SH-SY5Y (cell line): Measurements from ENCODE around the gene RAB12.
A peak's percentile ranks its signal among the peaks of the same experiment; 100 is the strongest.

Experiments
- GATA2 ChIP-seq: IDR thresholded peaks from 2 replicates; pipeline ENCODE4 v1.6.1; 2011; ENCODE audit warnings: mild to moderate bottlenecking, low read depth, low read length
- GATA3 ChIP-seq: IDR thresholded peaks from 2 replicates; pipeline ENCODE4 v1.6.1; 2011; ENCODE audit warnings: low read depth, mild to moderate bottlenecking, low read length, moderate library complexity

The RAB12 gene

GRCh38 chr18:8605974-8606373 is 3.3 kb upstream of the RAB12 start:
- TF ChIP-seq GATA2, result no peak
- no peak for TF ChIP-seq GATA3

- no peak for TF ChIP-seq GATA3
- TF ChIP-seq GATA2, result no peak
Observed at GRCh38 chr18:8607776-8608742, 1.2 kb upstream of the RAB12 start.

GRCh38 chr18:8609659-8610458 is 622 bp downstream of the RAB12 start:
- TF ChIP-seq GATA3, result no peak
- TF ChIP-seq GATA2, result no peak

- TF ChIP-seq GATA3 (no peak), GATA2 (no peak)
Observed at GRCh38 chr18:8610459-8610851, 1.2 kb downstream of the RAB12 start.

GRCh38 chr18:8611916-8612576 is 2.8 kb downstream of the RAB12 start:
- TF ChIP-seq GATA2, result no peak
- TF ChIP-seq GATA3, result no peak

- TF ChIP-seq GATA2 (no peak), GATA3 (no peak)
Observed at GRCh38 chr18:8614875-8615274, 5.6 kb downstream of the RAB12 start.

GRCh38 chr18:8615397-8616027 is 6.3 kb downstream of the RAB12 start:
- TF ChIP-seq GATA3 (no peak), GATA2 (peak; percentile 39; the same call in 1 of the 2 replicates)

GRCh38 chr18:8616028-8616401 is 6.8 kb downstream of the RAB12 start:
- TF ChIP-seq GATA2, result no peak
- TF ChIP-seq GATA3, result no peak

GRCh38 chr18:8617907-8618306 is 8.7 kb downstream of the RAB12 start:
- TF ChIP-seq GATA2 (no peak), GATA3 (no peak)

GRCh38 chr18:8619041-8619440 is 9.8 kb downstream of the RAB12 start:
- no peak for TF ChIP-seq GATA3

- TF ChIP-seq GATA2 (no peak), GATA3 (no peak)
Observed at GRCh38 chr18:8619835-8620577, 10.8 kb downstream of the RAB12 start.

- no peak for TF ChIP-seq GATA2
- no peak for TF ChIP-seq GATA3
Observed at GRCh38 chr18:8620845-8621244, 11.6 kb downstream of the RAB12 start.

- TF ChIP-seq GATA2 (no peak), GATA3 (no peak)
Observed at GRCh38 chr18:8623549-8624106, 14.4 kb downstream of the RAB12 start.
